NCI-H2171 treated with DMSO at 0.1 percent for 48 hours (cell line): ENCODE results near the gene HSD17B3.
"Not testable (repeated sequence)": the region's sequence is repeated elsewhere in the genome, so short reads cannot be mapped to it uniquely, and the experiment has no call there.

Experiments used
- DNase-seq: peaks from one replicate; lab custom pipeline; 2025; lab: John Stamatoyannopoulos, UW

Gene HSD17B3

DNA sequence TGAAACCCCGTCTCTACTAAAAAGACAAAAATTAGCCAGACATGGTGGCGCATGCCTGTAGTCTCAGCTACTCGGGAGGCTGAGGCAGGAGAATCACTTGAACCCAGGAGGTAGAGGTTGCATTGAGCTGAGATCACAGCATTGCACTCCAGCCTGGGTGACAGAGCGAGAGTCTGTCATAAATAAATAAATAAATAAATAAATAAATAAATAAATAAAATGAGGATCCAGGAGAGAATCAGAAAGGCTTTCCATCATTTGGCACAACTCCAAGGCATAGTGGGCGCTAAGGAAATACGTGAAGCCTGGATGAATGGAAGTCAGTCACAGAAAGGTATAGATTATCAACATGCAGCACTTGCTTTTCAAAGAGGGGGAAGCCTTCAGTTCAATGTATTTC lies 65.6 kb downstream of the HSD17B3 start:
- not testable (repeated sequence) for DNase-seq

GRCh38 chr9:96232539-96233241 lies 69.3 kb downstream of the HSD17B3 start:
- peak; percentile 36 for DNase-seq

- DNase-seq = no peak
These were observed 69.8 kb downstream of the HSD17B3 start for GRCh38 chr9:96232164-96232538.

GRCh38 chr9:96230002-96230401 lies 72.0 kb downstream of the HSD17B3 start:
- DNase-seq = no peak

- no peak for DNase-seq
These were observed 79.8 kb downstream of the HSD17B3 start for GRCh38 chr9:96222132-96222531.

DNA sequence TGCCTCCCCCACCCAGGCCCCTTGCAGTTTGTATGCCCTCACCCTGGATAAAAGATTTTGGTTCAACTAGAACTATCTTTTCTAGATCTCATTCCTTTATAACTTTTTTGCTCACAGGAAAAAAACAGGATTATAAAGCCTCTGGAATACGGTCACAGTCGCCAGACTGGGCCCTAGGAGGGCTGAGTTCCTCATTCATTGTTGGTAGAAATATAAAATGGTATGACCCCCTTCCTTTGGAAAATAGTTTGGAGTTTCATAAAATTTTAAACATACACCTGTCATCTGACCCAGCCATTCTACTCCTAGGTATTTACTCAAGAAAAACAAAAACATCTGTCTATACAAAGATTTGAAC lies 82.1 kb downstream of the HSD17B3 start:
- DNase-seq = peak; percentile 62

GRCh38 chr9:96219026-96219899 lies 82.7 kb downstream of the HSD17B3 start:
- peak; percentile 78 for DNase-seq

DNA sequence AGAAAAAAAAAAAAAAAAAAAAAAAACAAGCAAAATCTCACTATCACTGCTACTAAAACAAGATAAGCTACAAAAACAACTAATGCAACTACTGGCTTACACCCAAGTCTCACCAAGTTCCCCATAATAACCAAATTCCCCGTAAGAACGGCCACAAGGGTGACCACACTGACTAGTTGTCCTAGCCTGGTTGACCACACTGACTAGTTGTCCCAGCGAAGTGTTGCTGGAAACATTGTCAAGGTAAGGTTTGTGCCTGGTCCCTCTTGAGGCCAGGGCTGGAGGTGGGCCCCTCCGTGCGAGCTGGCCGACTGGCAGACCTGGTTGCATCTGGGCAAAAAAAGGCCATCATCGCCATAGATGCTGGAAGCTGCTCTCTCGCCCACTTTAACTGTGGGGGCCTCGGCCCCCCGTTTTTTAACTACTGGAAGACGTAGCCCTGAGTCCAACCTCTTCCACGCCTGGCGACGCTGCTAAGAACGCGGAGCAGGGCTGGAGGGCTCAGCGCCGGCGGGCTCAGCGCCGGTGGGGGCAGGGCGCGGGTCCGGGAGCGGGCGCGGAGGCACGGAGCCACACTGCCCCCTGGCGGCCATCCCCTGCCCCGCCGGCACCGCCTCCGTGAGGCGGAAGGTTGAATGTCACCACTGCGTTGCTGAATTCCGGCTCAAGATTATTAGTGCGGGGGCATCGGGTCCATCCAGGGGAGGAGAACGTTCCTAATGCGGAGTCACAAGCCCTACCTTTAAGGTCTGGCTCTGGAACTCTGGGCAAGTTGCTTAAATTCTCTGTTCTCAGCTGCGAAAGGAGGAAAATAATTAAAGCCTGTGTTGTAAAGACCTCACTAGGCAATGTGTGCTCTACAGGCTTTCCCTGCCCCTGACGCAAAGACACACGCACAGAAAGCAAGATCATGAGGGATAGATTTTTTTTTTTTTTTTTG lies 84.0 kb downstream of the HSD17B3 start:
- DNase-seq = peak; percentile 89

GRCh38 chr9:96217294-96217707 lies 84.7 kb downstream of the HSD17B3 start:
- DNase-seq = no peak

DNA sequence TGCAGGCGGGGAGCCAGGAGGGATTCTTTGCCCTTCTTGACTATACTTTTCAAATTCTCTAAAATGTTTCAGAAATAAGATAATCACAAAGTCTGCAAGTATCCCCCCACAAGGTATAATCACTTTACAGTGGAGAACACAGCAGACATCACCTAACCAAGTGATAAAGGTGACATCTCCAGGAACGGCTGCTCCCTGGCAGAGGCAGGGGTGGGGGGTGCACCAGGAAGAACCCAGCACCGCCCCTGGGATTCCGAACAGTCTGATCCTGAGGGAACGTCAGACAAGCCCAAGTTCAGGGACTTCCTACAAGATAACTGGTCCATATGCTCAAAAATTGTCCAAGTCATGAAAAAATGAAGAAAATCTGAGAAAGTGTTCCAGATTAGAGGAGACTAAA lies 85.4 kb downstream of the HSD17B3 start:
- DNase-seq = no peak

GRCh38 chr9:96215841-96216240 lies 86.1 kb downstream of the HSD17B3 start:
- DNase-seq = no peak

GRCh38 chr9:96214635-96215034 lies 87.3 kb downstream of the HSD17B3 start:
- no peak for DNase-seq

DNA sequence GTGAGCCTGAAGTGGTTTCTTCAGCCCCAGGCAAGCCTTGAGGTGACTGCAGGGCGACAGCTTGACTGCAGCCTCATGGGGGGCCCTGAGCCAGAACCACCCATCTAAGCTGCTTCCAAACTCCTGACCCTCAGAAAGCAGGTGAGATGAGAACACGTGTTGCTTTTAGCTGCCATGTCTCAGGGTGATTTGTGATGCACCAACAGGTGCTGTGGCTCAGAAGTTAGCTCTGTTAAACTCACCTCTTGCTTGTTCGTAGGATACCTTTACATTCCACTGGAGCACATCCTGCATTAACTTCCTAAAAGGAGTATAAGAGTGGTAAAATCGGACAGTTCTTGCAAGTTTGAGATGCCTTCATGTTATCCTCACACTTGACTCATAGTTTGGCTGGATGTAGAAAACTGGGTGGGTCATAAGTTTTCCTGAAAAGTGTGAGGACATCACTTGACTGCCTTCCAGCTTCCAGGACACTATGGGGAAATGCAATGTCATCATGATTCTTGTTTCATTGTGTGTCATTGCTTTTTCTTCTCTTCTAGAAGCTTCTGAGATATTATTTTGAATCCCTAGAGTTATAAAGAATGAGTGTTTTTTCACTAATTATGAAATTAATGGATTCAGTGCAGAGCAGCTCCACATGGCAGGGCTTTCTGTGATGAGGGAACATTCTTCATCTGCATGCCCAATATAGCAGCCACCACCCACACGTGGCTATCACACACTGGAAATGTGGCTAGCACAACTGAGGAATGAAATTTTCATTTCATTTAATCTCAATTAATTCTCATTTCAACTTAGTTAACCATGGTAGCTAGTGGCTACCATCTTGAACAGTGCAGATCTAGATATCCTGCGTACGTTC lies 92.3 kb downstream of the HSD17B3 start:
- no peak for DNase-seq

DNA sequence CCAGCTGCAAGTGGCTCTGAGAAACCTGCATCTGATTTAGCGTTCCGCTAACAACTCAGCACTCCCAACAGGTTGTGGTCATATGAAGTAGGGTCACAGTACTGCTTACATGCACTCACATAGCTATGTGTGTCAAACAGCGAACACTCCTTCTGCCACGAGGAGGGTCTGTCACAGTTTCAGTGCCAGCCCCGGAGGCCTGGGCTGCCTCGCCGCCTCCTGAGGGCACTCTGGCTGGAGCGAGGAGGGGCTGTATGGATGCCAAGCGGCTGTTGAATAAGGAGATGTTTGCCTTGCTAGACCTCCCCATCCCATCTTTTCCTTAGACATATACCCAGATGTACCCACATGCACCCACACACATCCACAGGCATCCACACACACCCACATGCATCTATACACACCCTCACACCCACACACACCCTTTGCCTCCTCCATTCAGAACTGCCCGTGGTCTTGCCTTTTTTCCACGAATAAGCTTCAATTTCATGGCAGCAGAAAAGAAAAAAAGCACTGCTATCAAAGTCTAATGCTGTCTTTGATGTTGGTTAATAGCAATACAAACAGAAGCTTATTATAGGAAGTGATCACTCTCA lies 95.7 kb downstream of the HSD17B3 start:
- no peak for DNase-seq

GRCh38 chr9:96204853-96205252 lies 97.1 kb downstream of the HSD17B3 start:
- no peak for DNase-seq

GRCh38 chr9:96203867-96204501 lies 98.0 kb downstream of the HSD17B3 start:
- peak; percentile 98 for DNase-seq

GRCh38 chr9:96202971-96203780 lies 98.8 kb downstream of the HSD17B3 start:
- peak; percentile 51 for DNase-seq

DNA sequence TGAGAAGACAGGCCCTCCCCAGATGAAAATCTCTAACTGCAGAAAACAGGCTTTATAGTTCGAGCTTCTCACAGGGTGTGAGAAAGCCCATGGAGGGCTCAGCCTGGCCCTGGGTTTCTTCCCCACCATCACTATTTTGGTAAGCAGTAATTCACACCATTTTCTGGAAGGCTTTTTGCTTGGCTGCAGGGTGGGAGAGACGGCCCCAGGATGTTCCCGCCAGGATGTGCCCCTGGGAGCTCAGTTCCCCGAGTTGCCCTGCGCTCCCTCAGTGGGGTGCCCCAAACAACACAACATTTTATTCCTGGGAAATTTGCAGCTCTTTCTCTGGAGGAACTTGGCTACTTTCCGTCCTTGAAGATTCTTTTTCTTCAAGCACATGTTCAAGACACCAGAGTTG lies 100.8 kb downstream of the HSD17B3 start:
- no peak for DNase-seq

GRCh38 chr9:96199006-96199405 lies 103.0 kb downstream of the HSD17B3 start:
- no peak for DNase-seq

DNA sequence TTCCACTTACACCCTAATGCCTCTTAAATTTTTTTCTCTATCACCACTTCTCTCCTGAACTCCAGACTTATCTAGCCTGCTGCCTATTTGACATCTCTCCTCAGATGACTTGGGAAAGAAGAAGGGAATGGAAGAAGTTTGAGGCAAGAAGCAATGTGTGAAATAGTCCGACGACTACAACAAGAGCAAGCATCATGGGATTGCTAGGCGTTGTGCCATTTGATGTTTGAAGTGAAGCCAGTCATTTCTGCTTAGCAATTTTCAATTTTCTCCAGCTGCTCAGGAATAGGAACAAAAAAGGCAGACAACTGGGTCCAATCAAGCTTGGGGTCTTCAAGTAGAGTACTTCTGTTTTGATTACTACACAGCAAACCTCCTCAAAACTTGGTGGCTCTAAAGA lies 106.4 kb downstream of the HSD17B3 start:
- no peak for DNase-seq
